SK-N-SH treated with all-trans-retinoic acid at 6 μM for 48 hours (cell line): ENCODE measurements around the gene SHANK1.

Experiments
- ATAC-seq: fragments of 200-7000 bp; cut with Tn5 transposase; 3 replicates; pipeline ENCODE4 v1.9.1; 2020; ENCODE audit warnings: mild to moderate bottlenecking, moderate library complexity
- BACH2 ChIP-seq: fragments of 250-450 bp; sonication (Bioruptor Pico); IDR thresholded peaks from 2 replicates; pipeline ENCODE4 v1.9.0; 2021; ENCODE audit warnings: mild to moderate bottlenecking, borderline replicate concordance
- CSDC2 ChIP-seq: fragments of 250-450 bp; sonication (Bioruptor Pico); IDR thresholded peaks from 2 replicates; pipeline ENCODE4 v1.5.0; 2020; ENCODE audit warnings: mild to moderate bottlenecking, moderate library complexity
- ESRRG ChIP-seq: fragments of 250-450 bp; sonication (Bioruptor Pico); IDR thresholded peaks from 2 replicates; pipeline ENCODE4 v1.6.1; 2021; ENCODE audit warnings: mild to moderate bottlenecking
- GLIS3 ChIP-seq: fragments of 250-450 bp; sonication (Bioruptor Pico); IDR thresholded peaks from 2 replicates; pipeline ENCODE4 v1.5.0; 2020; ENCODE audit warnings: mild to moderate bottlenecking, moderate library complexity
- ISL1 ChIP-seq: fragments of 250-450 bp; sonication (Bioruptor Pico); IDR thresholded peaks from 2 replicates; pipeline ENCODE4 v2.1.2; 2022; ENCODE audit warnings: mild to moderate bottlenecking, moderate library complexity
- OSR1 ChIP-seq: fragments of 250-450 bp; sonication (Bioruptor Pico); IDR thresholded peaks from 2 replicates; pipeline ENCODE4 v1.8.0; 2022; ENCODE audit warnings: moderate library complexity, mild to moderate bottlenecking, inconsistent platforms
- PPARA ChIP-seq: fragments of 250-450 bp; sonication (Bioruptor Pico); IDR thresholded peaks from 2 replicates; pipeline ENCODE4 v1.5.0; 2020; ENCODE audit warnings: mild to moderate bottlenecking, borderline replicate concordance
- SNAI2 ChIP-seq: fragments of 250-450 bp; sonication (Bioruptor Pico); IDR thresholded peaks from 2 replicates; pipeline ENCODE4 v1.5.0; 2020; ENCODE audit warnings: mild to moderate bottlenecking, moderate library complexity
- TOX ChIP-seq: fragments of 250-450 bp; sonication (Bioruptor Pico); IDR thresholded peaks from 2 replicates; pipeline ENCODE4 v1.8.0; 2021; ENCODE audit warnings: mild to moderate bottlenecking, moderate library complexity, borderline replicate concordance
- ZC3H10 ChIP-seq: fragments of 250-450 bp; sonication (Bioruptor Pico); IDR thresholded peaks from 2 replicates; pipeline ENCODE4 v1.5.1; 2021; ENCODE audit warnings: mild to moderate bottlenecking, moderate library complexity
- ZFP3 ChIP-seq: fragments of 250-450 bp; sonication (Bioruptor Pico); IDR thresholded peaks from 2 replicates; pipeline ENCODE4 v1.5.0; 2020; ENCODE audit warnings: mild to moderate bottlenecking, moderate library complexity
- ZFP30 ChIP-seq: fragments of 450-650 bp; formaldehyde crosslinking; IDR thresholded peaks from 2 replicates; pipeline ENCODE4 v1.5.0; 2022; ENCODE audit warnings: mild to moderate bottlenecking, moderate library complexity
- ZNF70 ChIP-seq: fragments of 450-650 bp; formaldehyde crosslinking; IDR thresholded peaks from 2 replicates; pipeline ENCODE4 v1.5.0; 2020; ENCODE audit warnings: mild to moderate bottlenecking, moderate library complexity
- TF ChIP-seq, protein P1 (sequence below): fragments of 250-450 bp; sonication (Bioruptor Pico); IDR thresholded peaks from 2 replicates; pipeline ENCODE4 v1.8.0; 2021; ENCODE audit warnings: low read depth, mild to moderate bottlenecking, moderate library complexity, borderline replicate concordance
- TF ChIP-seq, protein P2 (sequence below): fragments of 250-450 bp; sonication (Bioruptor Pico); IDR thresholded peaks from 2 replicates; pipeline ENCODE4 v1.5.1; 2021; ENCODE audit warnings: mild to moderate bottlenecking, moderate library complexity
- TF ChIP-seq, protein P3 (sequence below): fragments of 250-450 bp; sonication (Bioruptor Pico); IDR thresholded peaks from 2 replicates; pipeline ENCODE4 v1.5.1; 2020; ENCODE audit warnings: low read depth, mild to moderate bottlenecking, moderate library complexity
- TF ChIP-seq, protein P4 (sequence below): fragments of 250-450 bp; sonication (Bioruptor Pico); IDR thresholded peaks from 2 replicates; pipeline ENCODE4 v1.5.0; 2020; ENCODE audit warnings: mild to moderate bottlenecking, moderate library complexity

The SHANK1 gene

DNA sequence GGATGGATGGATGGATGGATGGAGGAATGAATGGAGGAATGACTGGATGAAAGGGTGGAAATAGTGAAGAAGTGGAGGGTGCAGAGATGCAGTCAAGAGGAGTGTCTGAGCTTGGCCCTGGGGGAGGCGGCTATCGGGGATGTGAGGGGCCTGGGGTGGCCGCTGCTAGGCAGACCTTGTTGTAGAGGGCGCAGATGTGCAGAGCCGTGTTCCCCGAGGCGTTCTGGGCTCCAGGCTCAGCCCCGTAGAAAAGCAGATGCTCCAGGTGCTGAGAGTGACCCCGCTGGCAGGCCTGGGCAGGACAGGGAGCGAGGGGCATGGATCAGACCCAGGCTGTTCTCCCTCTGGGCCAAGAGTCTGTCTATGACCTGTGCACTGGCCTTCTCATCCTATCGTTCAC is 8.4 kb downstream of the SHANK1 start:
- TF ChIP-seq ZNF70 (CRISPR knock-in tag) (no peak), TOX (CRISPR knock-in tag) (no peak), ZFP30 (CRISPR knock-in tag) (no peak), ZFP3 (no peak)
- TF ChIP-seq, protein P1, sequence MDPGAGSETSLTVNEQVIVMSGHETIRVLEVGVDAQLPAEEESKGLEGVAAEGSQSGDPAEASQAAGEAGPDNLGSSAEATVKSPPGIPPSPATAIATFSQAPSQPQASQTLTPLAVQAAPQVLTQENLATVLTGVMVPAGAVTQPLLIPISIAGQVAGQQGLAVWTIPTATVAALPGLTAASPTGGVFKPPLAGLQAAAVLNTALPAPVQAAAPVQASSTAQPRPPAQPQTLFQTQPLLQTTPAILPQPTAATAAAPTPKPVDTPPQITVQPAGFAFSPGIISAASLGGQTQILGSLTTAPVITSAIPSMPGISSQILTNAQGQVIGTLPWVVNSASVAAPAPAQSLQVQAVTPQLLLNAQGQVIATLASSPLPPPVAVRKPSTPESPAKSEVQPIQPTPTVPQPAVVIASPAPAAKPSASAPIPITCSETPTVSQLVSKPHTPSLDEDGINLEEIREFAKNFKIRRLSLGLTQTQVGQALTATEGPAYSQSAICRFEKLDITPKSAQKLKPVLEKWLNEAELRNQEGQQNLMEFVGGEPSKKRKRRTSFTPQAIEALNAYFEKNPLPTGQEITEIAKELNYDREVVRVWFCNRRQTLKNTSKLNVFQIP (CRISPR knock-in tag), result no peak
- TF ChIP-seq, protein P2, sequence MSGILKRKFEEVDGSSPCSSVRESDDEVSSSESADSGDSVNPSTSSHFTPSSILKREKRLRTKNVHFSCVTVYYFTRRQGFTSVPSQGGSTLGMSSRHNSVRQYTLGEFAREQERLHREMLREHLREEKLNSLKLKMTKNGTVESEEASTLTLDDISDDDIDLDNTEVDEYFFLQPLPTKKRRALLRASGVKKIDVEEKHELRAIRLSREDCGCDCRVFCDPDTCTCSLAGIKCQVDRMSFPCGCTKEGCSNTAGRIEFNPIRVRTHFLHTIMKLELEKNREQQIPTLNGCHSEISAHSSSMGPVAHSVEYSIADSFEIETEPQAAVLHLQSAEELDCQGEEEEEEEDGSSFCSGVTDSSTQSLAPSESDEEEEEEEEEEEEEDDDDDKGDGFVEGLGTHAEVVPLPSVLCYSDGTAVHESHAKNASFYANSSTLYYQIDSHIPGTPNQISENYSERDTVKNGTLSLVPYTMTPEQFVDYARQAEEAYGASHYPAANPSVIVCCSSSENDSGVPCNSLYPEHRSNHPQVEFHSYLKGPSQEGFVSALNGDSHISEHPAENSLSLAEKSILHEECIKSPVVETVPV (CRISPR knock-in tag), result no peak
- ATAC-seq, result no peak

DNA sequence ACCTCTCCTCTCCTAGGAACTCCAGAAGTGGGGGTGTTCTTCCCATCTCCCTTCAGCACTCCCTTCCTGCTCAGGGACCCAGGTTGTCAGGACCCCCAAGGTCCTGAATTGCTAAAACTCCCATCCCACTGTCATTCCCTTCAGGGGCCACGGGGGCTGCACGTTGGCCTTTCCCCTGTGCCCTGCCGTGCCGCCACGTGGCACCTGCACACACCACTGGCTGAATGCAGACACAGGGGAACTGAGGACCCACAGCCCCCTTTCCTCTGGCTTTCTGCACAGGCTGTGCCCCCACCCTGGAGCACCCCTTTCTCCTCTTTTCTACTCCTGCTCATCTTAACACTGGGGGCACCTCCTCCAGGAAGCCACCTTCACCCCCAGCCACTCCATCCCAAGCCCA is 9.0 kb downstream of the SHANK1 start:
- ATAC-seq, result no peak
- TF ChIP-seq CSDC2 (CRISPR knock-in tag) (no peak), TOX (CRISPR knock-in tag) (no peak), GLIS3 (CRISPR knock-in tag) (no peak), ZFP3 (no peak), ZNF70 (CRISPR knock-in tag) (no peak)
- TF ChIP-seq, protein P3, sequence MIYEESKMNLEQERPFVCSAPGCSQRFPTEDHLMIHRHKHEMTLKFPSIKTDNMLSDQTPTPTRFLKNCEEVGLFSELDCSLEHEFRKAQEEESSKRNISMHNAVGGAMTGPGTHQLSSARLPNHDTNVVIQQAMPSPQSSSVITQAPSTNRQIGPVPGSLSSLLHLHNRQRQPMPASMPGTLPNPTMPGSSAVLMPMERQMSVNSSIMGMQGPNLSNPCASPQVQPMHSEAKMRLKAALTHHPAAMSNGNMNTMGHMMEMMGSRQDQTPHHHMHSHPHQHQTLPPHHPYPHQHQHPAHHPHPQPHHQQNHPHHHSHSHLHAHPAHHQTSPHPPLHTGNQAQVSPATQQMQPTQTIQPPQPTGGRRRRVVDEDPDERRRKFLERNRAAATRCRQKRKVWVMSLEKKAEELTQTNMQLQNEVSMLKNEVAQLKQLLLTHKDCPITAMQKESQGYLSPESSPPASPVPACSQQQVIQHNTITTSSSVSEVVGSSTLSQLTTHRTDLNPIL (CRISPR knock-in tag), result no peak

DNA sequence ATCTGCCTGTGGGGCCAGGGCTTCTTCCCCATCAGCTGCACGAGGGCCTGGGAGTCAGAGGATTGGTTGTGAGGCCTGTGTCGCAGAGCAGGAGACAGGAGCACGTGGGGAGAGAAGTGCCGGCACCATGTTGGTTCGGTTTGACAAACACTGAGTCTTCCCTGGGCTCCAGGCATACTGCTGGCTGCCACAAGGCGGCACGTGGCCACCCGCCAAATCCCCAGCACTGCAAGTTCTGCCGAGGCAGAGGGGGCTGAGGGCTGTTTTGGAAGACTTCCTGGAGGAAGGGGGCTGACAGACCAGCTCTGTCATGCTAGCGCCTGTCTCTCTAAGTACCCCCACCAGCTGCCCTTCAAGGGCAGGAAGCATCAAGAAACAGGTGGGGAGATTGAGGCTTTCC is 9.5 kb downstream of the SHANK1 start:
- TF ChIP-seq ESRRG (no peak), ISL1 (CRISPR knock-in tag) (no peak), CSDC2 (CRISPR knock-in tag) (no peak), ZFP30 (CRISPR knock-in tag) (no peak)
- 0 out of 3 replicates have a peak, but pooled peaks have one; percentile 16 for ATAC-seq

DNA sequence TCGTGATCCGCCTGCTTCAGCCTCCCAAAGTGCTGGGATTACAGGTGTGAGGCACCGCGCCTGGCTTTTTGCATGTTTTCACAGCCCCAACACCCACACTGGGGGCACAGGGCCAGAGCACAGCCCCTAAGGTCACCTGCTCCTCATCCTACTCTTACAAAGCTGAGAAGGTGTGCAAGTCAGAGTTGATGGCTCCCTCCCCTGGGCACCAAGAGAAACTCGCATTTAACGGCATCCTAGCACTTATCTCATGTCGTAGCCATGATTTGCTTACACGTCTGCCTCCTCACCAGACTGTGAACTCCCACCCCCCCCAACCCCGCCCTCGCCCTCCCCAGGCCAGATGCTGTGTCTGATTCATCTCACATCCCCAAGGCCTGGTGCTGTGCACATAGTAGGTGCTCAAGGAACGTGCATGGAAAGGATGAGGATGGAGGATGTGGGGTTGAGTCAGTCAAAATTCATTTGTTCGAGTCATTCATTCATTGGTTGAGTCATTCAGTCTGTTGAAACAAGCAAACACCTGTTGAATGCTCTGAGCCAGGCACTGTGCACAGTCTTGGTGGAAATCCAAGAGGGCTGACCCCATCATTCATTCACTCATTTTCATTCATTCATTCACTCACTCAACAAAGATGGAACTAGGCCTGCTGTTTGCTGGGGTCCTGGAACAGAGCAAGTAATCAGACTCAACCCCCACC is 11.3 kb downstream of the SHANK1 start:
- TF ChIP-seq, protein P4, sequence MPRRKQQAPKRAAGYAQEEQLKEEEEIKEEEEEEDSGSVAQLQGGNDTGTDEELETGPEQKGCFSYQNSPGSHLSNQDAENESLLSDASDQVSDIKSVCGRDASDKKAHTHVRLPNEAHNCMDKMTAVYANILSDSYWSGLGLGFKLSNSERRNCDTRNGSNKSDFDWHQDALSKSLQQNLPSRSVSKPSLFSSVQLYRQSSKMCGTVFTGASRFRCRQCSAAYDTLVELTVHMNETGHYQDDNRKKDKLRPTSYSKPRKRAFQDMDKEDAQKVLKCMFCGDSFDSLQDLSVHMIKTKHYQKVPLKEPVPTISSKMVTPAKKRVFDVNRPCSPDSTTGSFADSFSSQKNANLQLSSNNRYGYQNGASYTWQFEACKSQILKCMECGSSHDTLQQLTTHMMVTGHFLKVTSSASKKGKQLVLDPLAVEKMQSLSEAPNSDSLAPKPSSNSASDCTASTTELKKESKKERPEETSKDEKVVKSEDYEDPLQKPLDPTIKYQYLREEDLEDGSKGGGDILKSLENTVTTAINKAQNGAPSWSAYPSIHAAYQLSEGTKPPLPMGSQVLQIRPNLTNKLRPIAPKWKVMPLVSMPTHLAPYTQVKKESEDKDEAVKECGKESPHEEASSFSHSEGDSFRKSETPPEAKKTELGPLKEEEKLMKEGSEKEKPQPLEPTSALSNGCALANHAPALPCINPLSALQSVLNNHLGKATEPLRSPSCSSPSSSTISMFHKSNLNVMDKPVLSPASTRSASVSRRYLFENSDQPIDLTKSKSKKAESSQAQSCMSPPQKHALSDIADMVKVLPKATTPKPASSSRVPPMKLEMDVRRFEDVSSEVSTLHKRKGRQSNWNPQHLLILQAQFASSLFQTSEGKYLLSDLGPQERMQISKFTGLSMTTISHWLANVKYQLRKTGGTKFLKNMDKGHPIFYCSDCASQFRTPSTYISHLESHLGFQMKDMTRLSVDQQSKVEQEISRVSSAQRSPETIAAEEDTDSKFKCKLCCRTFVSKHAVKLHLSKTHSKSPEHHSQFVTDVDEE (CRISPR knock-in tag), result no peak
- no peak for TF ChIP-seq PPARA (CRISPR knock-in tag)
- TF ChIP-seq ZFP30 (CRISPR knock-in tag), result no peak
- TF ChIP-seq OSR1 (CRISPR knock-in tag), result no peak
- no peak for TF ChIP-seq BACH2 (CRISPR knock-in tag)
- no peak for TF ChIP-seq ISL1 (CRISPR knock-in tag)
- TF ChIP-seq SNAI2 (CRISPR knock-in tag), result no peak
- no peak for TF ChIP-seq ZNF70 (CRISPR knock-in tag)
- TF ChIP-seq GLIS3 (CRISPR knock-in tag), result no peak
- TF ChIP-seq ZFP3, result no peak
- TF ChIP-seq ZC3H10 (CRISPR knock-in tag), result no peak
- no peak for TF ChIP-seq ESRRG
- TF ChIP-seq, protein P3 (CRISPR knock-in tag), result no peak
- TF ChIP-seq, all 23 proteins: peak for 0
- no peak for ATAC-seq
